NCI-H1048 (cell line): Measurements from ENCODE around the gene STX19.

Experiments
- DNase-seq: peaks from one replicate; lab custom pipeline; 2025; lab: John Stamatoyannopoulos, UW

The STX19 gene

DNA sequence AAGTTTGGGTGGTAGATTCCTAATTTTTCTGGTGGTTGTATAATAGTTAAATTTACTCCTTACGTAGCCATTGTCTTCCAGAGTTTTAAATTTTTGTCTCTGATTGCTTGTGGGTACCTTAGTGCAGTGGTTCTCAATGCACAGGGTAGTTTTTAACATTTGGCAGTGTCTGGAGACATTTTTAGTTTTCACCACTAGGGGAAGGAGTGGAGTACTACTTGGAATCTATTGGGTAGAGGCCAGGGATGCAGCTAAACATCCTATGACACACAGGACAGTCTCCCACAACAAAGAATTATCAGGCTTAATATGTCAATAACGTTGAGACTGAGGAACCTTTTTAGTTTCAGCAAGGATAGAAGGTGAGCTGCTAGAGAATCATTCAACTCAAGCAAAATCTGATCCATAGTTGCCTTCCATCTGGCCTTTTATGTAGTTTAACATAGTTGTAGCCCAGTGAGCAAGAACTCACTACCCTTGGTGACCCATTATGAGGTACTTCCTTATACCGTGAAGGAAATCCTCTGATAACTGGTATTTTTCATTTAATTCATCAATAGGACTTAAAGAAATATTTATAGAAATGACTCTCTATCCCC, 8.6 kb upstream of the STX19 start:
- DNase-seq = no peak

DNA sequence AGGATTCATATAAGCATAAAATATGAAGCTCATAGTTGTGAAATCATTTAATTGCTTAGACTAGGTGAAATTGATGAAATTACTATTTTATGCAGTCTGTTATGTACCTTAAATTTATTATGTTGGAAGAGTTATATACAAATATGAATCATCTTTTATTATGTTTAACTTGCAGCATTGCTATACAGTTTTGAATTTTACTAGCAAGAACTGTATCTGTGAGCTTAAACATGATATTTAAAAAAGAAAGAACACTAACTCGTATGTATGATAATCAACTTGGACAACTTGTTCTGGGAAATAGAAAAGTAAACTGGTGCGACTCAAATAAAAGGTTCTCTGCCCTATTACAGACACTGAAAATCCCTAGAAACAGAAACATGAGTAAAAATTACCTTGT, 1.8 kb downstream of the STX19 start:
- DNase-seq = no peak

- DNase-seq = no peak
Observed at GRCh38 chr3:94024385-94024784, 4.0 kb downstream of the STX19 start.

- DNase-seq = no peak
Observed at GRCh38 chr3:94020293-94020692, 8.1 kb downstream of the STX19 start.

GRCh38 chr3:94019659-94020058, 8.7 kb downstream of the STX19 start:
- no peak for DNase-seq

- DNase-seq = no peak
Observed at GRCh38 chr3:94015025-94015424, 13.4 kb downstream of the STX19 start.

DNA sequence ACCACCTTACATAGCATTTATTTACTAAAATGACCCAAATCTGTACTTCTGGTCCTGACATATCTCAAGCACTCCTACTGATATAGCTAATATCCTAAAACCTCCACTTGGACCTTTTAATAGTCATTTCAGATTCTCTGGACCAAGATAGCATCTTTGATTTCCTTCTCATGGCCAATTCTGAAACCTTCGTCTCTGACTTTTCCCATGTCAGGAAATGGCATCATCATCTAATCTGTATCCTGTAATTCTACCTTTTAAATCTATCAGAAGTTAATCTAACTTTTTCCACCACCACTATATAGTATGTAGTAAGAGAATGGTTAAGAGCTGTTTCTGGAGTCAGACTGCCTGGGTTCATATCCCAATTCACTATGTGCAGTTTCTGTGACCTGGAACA, 16.2 kb downstream of the STX19 start:
- no peak for DNase-seq

GRCh38 chr3:94011233-94011711, 17.1 kb downstream of the STX19 start:
- DNase-seq = no peak

GRCh38 chr3:94009608-94010007, 18.8 kb downstream of the STX19 start:
- DNase-seq = no peak

- no peak for DNase-seq
Observed at GRCh38 chr3:94008253-94008652, 20.1 kb downstream of the STX19 start.

DNA sequence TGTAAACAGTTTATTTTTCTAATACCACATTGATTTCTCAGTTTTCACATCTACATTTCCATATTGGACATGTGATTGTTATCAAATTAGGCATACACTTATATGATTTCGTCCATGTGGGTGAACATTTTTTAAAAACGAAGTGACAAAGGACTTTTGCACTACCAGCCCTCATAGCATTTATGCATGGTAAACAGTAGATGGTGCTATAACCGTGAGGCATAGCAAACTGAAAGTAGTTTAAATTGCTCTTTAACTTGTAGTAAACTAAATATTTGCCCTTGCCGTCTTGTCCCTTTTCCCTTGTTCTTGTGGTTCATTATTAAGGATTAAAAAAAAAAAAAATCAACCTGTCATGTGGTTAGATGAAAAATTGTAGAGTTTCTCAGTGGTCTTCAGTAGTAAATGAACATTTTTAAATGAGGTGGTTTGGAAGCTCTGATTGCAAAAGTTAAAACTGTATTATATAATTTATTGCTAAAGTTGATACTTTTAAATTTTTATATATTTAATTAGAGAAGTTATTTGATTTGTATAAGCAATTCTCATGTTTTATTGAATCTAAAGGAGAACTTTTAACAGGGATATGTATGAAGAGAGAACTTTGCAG, 24.0 kb downstream of the STX19 start:
- DNase-seq = peak; percentile 5

GRCh38 chr3:94001827-94002495, 26.4 kb downstream of the STX19 start:
- DNase-seq = no peak

DNA sequence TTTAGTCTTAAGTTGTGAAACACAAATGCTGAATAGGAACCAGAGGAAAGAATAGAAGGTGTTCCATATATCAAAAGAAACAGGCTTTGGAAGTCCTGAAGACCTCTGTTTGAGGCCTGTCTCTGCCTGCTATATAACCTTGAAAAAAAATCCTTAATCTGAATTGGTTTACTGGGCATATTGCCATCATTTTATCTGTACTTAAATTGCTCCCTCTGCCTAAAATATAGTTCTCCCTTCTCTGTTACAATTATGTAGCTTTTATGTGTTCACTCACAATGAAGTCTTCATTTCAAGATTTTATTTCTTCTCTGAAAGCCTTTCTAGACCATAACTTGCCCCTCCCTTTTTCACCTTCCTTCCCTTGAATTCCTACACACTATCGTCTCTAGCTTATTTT, 27.2 kb downstream of the STX19 start:
- DNase-seq = no peak

DNA sequence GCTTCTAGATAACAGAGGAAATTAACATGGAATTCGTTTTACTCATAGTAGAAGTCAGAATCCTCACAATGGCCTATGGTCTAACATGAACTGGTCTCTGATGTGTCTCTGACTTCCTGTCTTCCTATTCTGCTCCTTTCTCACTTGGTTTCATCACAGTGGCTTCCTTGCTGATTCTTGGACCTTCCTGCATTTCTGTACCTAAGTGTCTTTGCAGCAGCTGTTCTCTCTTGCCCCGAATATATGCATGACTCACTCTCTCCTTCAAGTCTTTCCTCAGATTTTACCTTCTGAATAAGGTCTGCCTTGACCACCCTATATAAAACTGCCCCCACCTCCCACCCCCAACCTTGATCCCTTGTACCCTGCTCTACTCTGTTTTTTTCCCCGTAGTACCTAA, 34.3 kb downstream of the STX19 start:
- DNase-seq = no peak

DNA sequence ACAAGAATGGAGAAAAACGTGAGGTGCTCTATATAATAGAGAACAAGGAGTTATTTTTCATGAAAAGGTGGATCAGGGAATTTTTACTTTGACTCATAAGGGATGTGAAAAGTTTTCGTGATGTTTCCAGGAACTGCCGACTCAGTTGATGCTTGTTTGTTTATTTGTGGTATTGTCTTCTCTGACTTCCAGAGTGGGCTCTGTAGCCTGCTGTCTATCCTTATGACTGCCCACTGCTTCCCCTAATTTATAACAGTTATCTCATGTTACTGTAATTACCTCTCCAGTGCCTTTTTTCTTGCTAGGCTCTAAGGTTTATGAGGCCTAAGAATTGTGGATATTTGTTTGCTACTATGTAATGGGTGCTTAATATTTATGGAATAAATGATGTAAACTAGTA, 36.2 kb downstream of the STX19 start:
- DNase-seq = no peak

GRCh38 chr3:93991631-93992030, 36.8 kb downstream of the STX19 start:
- DNase-seq = no peak

DNA sequence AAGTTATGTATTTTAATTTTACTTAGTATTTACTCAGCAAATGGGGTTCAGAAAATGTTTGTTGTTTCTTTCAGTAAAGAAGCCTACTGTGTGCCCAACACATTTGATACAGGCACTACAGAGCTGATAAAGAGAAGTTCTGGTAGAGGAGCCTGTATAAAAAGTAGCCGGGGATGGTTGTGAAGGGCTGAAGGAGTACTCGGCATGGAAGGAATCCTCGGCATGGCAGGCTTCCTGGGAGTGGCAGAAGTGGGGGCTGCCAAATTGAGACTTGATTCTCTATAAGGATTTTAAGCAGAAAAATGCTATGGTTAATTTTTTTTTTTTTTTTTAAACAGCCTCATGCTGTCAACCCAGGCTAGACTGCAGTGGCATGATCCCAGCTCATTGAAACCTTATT, 39.2 kb downstream of the STX19 start:
- DNase-seq = no peak

DNA sequence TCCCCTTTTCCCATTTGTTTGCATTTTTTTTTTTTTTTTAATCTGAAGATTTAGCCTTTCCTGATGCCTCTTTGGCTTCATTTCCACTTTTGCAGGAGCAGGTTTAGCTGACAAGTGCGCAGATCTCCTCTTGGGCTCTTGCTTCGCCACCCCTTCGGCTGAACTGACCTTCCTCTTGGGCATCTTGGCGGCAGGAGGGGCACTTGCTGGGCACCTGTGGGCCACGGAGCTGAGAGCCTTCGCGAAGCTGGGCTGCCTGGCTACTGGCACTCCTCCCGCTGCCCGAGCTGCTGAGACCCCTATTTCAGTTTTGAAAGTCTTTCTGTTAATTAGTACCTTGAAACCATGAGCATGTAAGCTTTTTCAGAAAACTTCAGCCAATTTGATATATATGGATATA, 39.6 kb downstream of the STX19 start:
- DNase-seq = no peak

DNA sequence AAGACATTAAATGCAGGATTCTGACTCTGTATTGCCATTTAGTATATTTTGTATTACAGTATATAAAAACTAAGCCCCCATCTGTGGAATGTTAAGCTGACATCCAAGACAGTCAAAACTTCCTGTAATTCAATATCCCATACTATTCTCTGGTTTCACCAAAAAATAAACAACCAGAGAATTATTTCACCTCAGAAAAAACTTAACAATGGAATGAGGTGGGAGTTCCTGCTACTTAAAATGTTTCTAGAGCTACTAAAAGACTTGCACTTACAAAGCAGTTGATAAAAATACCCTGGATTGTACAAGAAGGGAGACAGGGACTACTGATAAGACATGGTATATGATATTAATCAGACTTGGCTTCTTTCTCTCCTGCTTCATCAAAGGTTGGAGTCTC, 40.1 kb downstream of the STX19 start:
- no peak for DNase-seq

GRCh38 chr3:93984618-93985017, 43.8 kb downstream of the STX19 start:
- DNase-seq = no peak

GRCh38 chr3:93983408-93983807, 45.0 kb downstream of the STX19 start:
- no peak for DNase-seq

DNA sequence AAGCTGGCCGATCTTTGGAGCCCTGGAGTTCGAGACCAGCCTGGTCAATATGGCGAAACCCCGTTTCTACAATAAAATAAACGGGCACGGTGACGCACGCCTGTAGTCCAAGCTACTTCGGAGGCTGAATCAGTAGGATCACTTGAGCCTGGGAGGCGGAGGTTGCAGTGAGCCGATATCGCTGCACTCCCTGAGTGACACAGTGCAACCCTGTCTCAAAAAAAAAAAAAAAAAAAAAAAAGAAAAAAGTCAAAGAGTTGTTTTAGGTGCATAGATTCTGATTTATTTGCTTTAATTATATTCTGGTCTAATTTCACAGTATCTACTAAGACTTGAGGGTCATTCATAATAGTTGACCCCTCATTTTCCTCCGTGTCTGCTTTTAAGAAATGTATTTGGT, 46.7 kb downstream of the STX19 start:
- DNase-seq = no peak

DNA sequence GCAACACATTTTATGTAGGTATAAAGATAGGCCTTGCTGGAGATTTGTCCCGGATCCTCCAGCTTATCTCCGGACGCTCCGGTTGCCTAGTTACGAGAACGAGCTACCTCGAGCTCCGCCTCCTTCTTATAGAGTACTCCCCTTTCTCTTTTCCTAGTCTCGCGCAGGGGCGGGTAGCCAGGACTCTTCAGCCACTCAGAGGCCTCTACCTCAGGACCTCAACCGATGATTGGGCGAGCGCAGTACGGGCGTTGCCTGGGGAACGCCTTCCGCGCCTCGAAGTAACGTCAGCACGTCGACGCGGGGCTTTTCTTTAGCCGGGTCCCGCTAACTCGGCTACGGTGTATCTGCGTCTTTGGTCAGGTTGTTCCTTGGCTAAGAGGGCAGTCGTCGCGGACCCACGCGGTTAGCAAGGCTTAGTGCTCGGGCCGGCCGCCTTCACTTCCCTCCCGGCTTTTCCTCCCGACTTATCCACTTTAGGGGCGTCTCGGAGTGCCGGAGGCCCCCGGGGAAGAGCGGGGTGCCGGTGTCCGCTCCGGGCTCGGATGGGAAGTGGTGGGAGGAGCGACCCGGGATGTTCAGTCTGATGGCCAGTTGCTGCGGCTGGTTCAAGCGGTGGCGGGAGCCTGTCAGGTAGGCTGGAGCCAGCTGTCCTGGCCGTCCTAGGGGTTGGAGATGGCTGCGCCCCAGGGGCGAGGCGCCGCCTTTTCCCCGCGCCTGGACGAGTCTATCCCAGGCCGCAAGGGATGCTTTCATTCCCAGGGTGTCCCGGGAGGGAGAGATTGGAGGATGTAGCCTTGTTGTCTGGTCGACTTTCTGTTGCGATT, 48.3 kb downstream of the STX19 start, which contains the start of gene ARL13B:
Gene ARL13B, plus strand, starts transcription at position 306 of the 827 bp plus-strand sequence. Its CDS starts 269 bp downstream, at position 575.
- peak; percentile 99 for DNase-seq
